GM23338 (cell line): Measurements from ENCODE around the gene TBPL1. TPM values are rescaled to one million over a fixed set of nuclear protein-coding genes. Genes with fewer than 3 reads are reported as not detected.

Source experiments
- ATAC-seq: fragments of 200-7000 bp; cut with Tn5 transposase; 3 replicates; pipeline ENCODE4 v1.9.1; 2020
- DNase-seq: peaks from one replicate; pipeline ENCODE4 v3.0.0-alpha.2; 2015; ENCODE audit warnings: low spot score
- H2AFZ ChIP-seq: fragments of 200-600 bp; sonication (generic); 2 replicates; pipeline ENCODE4 v1.8.0; 2016; ENCODE audit warnings: antibody characterized with exemption, mild to moderate bottlenecking, moderate library complexity
- H3F3A ChIP-seq: fragments of 200-600 bp; sonication (generic); replicated peaks from 2 replicates; pipeline ENCODE4 v1.8.0; 2017; ENCODE audit warnings: antibody characterized with exemption, mixed run types, low read depth
- H3K27ac ChIP-seq: fragments of 200-600 bp; sonication (generic); 2 replicates; pipeline ENCODE4 v1.6.1; 2016; ENCODE audit warnings: low read depth
- H3K27me3 ChIP-seq: fragments of 200-600 bp; sonication (generic); 2 replicates; pipeline ENCODE4 v1.8.0; 2016; ENCODE audit warnings: mild to moderate bottlenecking, mixed run types, moderate library complexity; ENCODE audit not compliant: insufficient read depth
- H3K36me3 ChIP-seq: fragments of 200-600 bp; sonication (generic); 2 replicates; pipeline ENCODE4 v1.8.0; 2016; ENCODE audit warnings: mild to moderate bottlenecking; ENCODE audit not compliant: insufficient read depth
- H3K4me1 ChIP-seq: fragments of 200-600 bp; sonication (generic); 2 replicates; pipeline ENCODE4 v1.8.0; 2016; ENCODE audit warnings: mild to moderate bottlenecking, moderate library complexity; ENCODE audit not compliant: insufficient read depth
- H3K4me2 ChIP-seq: fragments of 200-600 bp; sonication (generic); 2 replicates; pipeline ENCODE4 v1.7.1; 2017; ENCODE audit warnings: mixed run types
- H3K4me3 ChIP-seq: fragments of 200-600 bp; sonication (generic); 2 replicates; pipeline ENCODE4 v1.6.1; 2016; ENCODE audit warnings: mixed run types
- H3K79me2 ChIP-seq: fragments of 200-600 bp; sonication (generic); replicated peaks from 2 replicates; pipeline ENCODE4 v1.8.0; 2017; ENCODE audit warnings: mild to moderate bottlenecking; ENCODE audit not compliant: insufficient read depth
- H3K9me2 ChIP-seq: fragments of 200-600 bp; sonication (generic); 2 replicates; pipeline ENCODE4 v1.8.0; 2017; ENCODE audit not compliant: insufficient read depth
- H4K20me1 ChIP-seq: fragments of 200-600 bp; sonication (generic); replicated peaks from 2 replicates; pipeline ENCODE4 v1.8.0; 2017; ENCODE audit warnings: mild to moderate bottlenecking; ENCODE audit not compliant: insufficient read depth
- H3K27ac Mint-ChIP-seq: 2 replicates; pipeline ENCODE4 v1.8.0; 2020; ENCODE audit warnings: inconsistent platforms, mild to moderate bottlenecking, moderate library complexity, mixed read lengths
- H3K27me3 Mint-ChIP-seq: 3 replicates; pipeline ENCODE4 v1.8.0; 2022; ENCODE audit warnings: low read depth, mild to moderate bottlenecking, moderate library complexity, mixed read lengths, inconsistent platforms; ENCODE audit not compliant: insufficient read depth, poor library complexity
- H3K36me3 Mint-ChIP-seq: 3 replicates; pipeline ENCODE4 v1.8.0; 2021; ENCODE audit warnings: low read depth, mild to moderate bottlenecking, inconsistent platforms, moderate library complexity, mixed read lengths
- H3K4me1 Mint-ChIP-seq: 3 replicates; pipeline ENCODE4 v1.8.0; 2020; ENCODE audit warnings: mild to moderate bottlenecking, inconsistent platforms, mixed read lengths
- H3K4me3 Mint-ChIP-seq: 3 replicates; pipeline ENCODE4 v1.8.0; 2021; ENCODE audit warnings: moderate library complexity, mild to moderate bottlenecking, inconsistent platforms, mixed read lengths
- H3K9me3 Mint-ChIP-seq: 3 replicates; pipeline ENCODE4 v1.8.0; 2020; ENCODE audit warnings: moderate library complexity, mild to moderate bottlenecking, inconsistent platforms, mixed read lengths
- CTCF ChIP-seq, 2 experiments: fragments of 200-600 bp in 1 of 2; sonication (generic) in 1 of 2; conservative IDR thresholded peaks; 2 replicates each; pipeline versions ENCODE4 v1.5.1 to v1.6.1; 2016 to 2017; ENCODE audit warnings: antibody characterized with exemption in 2 of 2, low read depth in 2 of 2, mild to moderate bottlenecking in 2 of 2, moderate library complexity in 1 of 2
- ETS1 ChIP-seq: IDR thresholded peaks from 2 replicates; pipeline ENCODE4 v1.6.1; 2016; ENCODE audit warnings: antibody characterized with exemption
- EZH2 ChIP-seq: fragments of 200-600 bp; sonication (generic); IDR thresholded peaks from one replicate; pipeline ENCODE4 v1.8.0; 2017; ENCODE audit warnings: antibody characterized with exemption, mild to moderate bottlenecking, low read depth; ENCODE audit not compliant: unreplicated experiment
- EZH2phosphoT487 ChIP-seq: fragments of 200-600 bp; sonication (generic); IDR thresholded peaks from one replicate; pipeline ENCODE4 v1.8.1; 2018; ENCODE audit warnings: antibody characterized with exemption; ENCODE audit not compliant: unreplicated experiment
- JUNB ChIP-seq: IDR thresholded peaks from one replicate; pipeline ENCODE4 v1.6.1; 2016; ENCODE audit warnings: antibody characterized with exemption; ENCODE audit not compliant: unreplicated experiment
- NANOG ChIP-seq: IDR thresholded peaks from 2 replicates; pipeline ENCODE4 v1.6.1; 2016; ENCODE audit warnings: antibody characterized with exemption, borderline replicate concordance
- POLR2AphosphoS5 ChIP-seq: IDR thresholded peaks from 2 replicates; pipeline ENCODE4 v1.6.1; 2016; ENCODE audit warnings: antibody characterized with exemption, low read depth
- STAT1 ChIP-seq: IDR thresholded peaks from one replicate; pipeline ENCODE4 v1.6.1; 2016; ENCODE audit warnings: antibody characterized with exemption; ENCODE audit not compliant: unreplicated experiment
- ZNF114 ChIP-seq: fragments of 250-450 bp; sonication (Bioruptor Pico); IDR thresholded peaks from 2 replicates; pipeline ENCODE4 v1.5.0; 2020; ENCODE audit warnings: mild to moderate bottlenecking, moderate library complexity
- ZNF462 ChIP-seq: fragments of 250-450 bp; sonication (Bioruptor Pico); IDR thresholded peaks from 2 replicates; pipeline ENCODE4 v1.5.0; 2020; ENCODE audit warnings: mild to moderate bottlenecking, moderate library complexity
- polyA plus RNA-seq: library from polyadenylated mRNA; unstranded; fragments of >200 nt; fragmentation: Nextera tagmentation; extraction: Ambion mirVana; gene quantifications from 2 replicates; pipeline ENCODE4 v1.2.1, GENCODE V29; 2016
- total RNA-seq: library from RNA; depleted of rRNA; stranded (reverse); fragments of >200 nt; shearing (Covaris generic); gene quantifications from 2 replicates; pipeline ENCODE4 v1.2.3, GENCODE V29; 2014

The TBPL1 gene
- total and polyA plus RNA-seq, 2 experiments from 2014 or later = 72.9 to 139 TPM

DNA sequence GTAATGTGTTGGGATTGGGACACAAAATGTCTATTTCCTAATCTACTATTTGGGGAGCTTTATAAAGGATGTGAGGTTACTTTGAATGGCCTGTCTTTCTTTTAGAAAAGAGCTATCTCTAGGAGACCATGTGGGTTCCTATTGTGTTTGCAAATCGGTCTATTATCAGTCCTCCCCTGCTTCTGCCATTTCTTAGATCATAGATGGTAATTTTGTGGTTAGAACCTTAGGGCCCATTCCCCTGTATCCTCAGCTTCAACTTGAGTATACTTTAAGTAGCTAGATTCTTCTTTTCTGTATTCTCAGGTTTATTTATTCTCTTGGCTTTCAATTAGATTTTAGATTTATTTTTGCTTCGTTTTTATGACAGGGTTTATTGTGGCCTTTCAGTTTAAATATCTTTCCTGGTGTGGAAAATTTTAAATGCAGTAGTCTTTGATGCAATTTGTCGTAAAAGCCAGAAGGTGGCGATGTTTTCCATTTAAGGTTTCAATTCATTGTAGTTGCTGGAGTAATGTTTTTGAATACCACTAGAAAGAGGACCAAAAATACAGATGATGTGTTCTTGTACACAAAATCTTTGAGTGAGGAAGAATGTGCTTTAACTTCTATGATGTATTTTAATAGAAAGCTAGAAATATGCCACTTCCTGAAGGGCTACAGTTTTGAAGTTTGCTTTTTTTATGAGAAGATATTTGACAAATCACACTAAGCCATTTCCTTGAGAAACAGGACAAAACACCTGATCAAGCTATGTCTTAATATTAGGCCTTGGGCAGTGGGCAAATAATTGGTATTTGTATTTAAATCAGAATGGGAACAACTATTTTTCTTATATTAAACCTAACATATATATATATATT, 20.3 kb downstream of the TBPL1 start:
- H3K4me3 ChIP-seq = no peak overlapping the region
- ATAC-seq = peak; percentile 41; the same call in 2 of the 3 replicates
- Mint-ChIP-seq H3K4me1 (peaks cover 41% of the 10 kb centered on the region), H3K4me3 (no peak overlapping the region), H3K9me3 (no peaks in the 10 kb centered on the region), H3K27me3 (no peaks in the 10 kb centered on the region), H3K36me3 (no peaks in the 10 kb centered on the region), H3K27ac (no peak overlapping the region)
- peaks cover 19% of the 10 kb centered on the region for H3K4me1 ChIP-seq
- no peak overlapping the region for H3K4me2 ChIP-seq
- peak; percentile 72 for DNase-seq
- no peaks in the 10 kb centered on the region for H3K27me3 ChIP-seq
- TF ChIP-seq ZNF114 (CRISPR knock-in tag) (0 out of 2 replicates have a peak, but pooled peaks have one; percentile 7), NANOG (no peak), CTCF (conservative IDR thresholded peaks at IDR 0.05; ENCODE audit: low read depth in 2 of 2) (peak; percentile 67 to 90)
- 0 out of 2 replicates have a peak overlapping the region, but pooled peaks have one; percentile 0 for H3K27ac ChIP-seq
- no peaks in the 10 kb centered on the region for H3K36me3 ChIP-seq
- peaks cover 98% of the 10 kb centered on the region for H3K79me2 ChIP-seq
- no peak overlapping the region for H2AFZ ChIP-seq
- no peaks in the 10 kb centered on the region for H3K9me2 ChIP-seq
- no peaks in the 10 kb centered on the region for H3F3A ChIP-seq
- H4K20me1 ChIP-seq = no peaks in the 10 kb centered on the region; the same call in 1 of the 2 replicates

DNA sequence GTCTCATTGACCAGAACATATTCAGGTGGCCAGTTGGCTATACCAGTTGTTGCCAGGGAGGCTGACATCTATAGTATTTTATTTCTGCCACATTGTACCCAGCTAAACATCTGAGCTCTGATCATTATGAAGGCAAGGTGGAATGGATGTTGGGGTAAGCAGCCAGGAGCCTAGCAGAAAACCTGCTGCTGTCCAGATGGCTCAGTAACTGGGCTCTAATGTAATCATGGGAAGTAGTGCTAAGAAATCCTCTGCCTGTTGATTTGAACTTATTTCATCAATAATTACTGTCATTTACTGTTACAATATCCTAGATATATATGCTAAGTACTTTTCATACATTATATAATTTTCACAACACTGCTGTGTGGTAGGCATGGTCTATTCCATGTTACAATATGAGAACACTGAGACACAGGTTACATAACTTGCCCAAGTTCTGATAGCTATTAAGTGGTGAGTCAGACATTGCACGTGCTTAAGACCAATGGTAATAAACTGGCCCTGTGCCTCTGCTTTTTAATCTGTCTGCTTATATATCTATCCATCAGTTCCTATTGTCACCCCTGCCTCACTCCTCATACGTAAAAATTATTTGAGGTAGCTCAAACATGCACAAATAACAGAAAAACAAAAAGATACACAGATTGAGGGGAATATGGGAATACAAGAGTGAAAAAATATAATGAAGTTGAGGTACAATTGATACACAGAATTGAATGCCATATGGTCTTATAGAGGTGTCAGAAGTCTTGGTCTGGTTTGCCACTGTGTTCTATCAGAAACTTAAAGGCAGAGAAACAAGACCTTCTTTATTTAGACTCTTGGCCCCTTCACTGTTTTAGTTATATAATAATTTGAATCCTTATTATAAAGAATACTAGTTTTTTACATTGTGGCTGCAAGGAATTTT, 25.2 kb downstream of the TBPL1 start:
- no peak overlapping the region for H3K4me2 ChIP-seq
- Mint-ChIP-seq H3K4me3 (no peak overlapping the region), H3K36me3 (peaks cover 7% of the 10 kb centered on the region; the same call in 1 of the 3 replicates), H3K27me3 (no peaks in the 10 kb centered on the region), H3K4me1 (peaks cover 35% of the 10 kb centered on the region), H3K9me3 (no peaks in the 10 kb centered on the region), H3K27ac (no peak overlapping the region)
- H3K79me2 ChIP-seq = peaks cover 54% of the 10 kb centered on the region
- H4K20me1 ChIP-seq = no peaks in the 10 kb centered on the region; the same call in 1 of the 2 replicates
- H3K4me1 ChIP-seq = peaks cover 22% of the 10 kb centered on the region
- no peak overlapping the region for H3K4me3 ChIP-seq
- H3K27me3 ChIP-seq = no peaks in the 10 kb centered on the region
- no peaks in the 10 kb centered on the region for H3F3A ChIP-seq
- H3K27ac ChIP-seq = no peak overlapping the region
- DNase-seq = no peak
- no peaks in the 10 kb centered on the region for H3K9me2 ChIP-seq
- ATAC-seq = no peak
- H2AFZ ChIP-seq = no peak overlapping the region
- peaks cover 3% of the 10 kb centered on the region; the same call in 1 of the 2 replicates for H3K36me3 ChIP-seq
- TF ChIP-seq JUNB (no peak), STAT1 (no peak), POLR2AphosphoS5 (no peak), ETS1 (no peak), ZNF462 (CRISPR knock-in tag) (no peak), EZH2phosphoT487 (no peak), EZH2 (no peak)
